GM10847 (cell line): ENCODE results near the gene SALL1.

Source experiments
- POLR2A ChIP-seq: IDR thresholded peaks from 2 replicates; pipeline ENCODE4 v1.6.1; 2011; ENCODE audit not compliant: insufficient read length; ENCODE audit errors: extremely low read depth

SALL1 gene

GRCh38 chr16:51150888-51151320 is at the start of gene SALL1:
SALL1 (minus strand) TSS chr16:51151270; CDS start chr16:51151241, 29 bp downstream.
- no peak for TF ChIP-seq POLR2A

GRCh38 chr16:51200793-51201192 is 49.7 kb upstream of the SALL1 start:
- no peak for TF ChIP-seq POLR2A

DNA sequence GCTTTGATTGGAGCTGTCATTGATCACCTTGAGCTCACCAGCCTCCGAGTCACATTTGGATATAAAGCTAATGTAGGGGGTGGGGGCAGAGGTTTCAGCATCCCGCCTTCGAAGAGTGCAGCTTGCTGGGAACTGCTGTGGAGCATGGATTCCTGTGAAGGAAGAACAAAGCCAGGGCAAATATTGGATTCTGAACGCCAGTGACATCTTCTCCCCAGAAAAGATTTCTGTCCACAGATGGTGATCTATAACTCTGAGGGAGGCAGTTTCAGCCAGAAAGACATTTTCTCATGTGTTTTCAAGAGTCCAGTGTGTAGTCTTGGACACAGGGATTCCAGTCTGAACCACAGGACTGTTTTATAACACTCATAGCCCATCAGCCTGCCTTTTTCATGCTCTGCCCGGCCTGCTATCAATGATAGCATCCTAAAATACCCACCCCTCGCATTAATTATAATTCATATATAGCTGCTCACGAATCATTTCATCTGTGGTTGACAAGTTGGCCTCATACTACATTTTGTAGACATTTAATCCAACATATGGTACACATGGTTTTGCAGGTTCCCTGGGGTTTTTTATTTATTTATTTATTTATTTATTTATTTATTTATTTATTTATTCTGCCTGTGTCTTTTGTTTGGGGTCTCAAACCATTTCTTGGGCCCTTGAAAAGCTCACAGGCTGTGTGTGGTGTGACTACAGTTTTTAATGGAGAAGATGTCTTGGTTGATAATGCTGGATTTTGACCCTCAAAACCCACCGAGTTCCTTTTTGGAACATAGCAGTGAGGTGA is 47.1 kb upstream of the SALL1 start:
- no peak for TF ChIP-seq POLR2A

DNA sequence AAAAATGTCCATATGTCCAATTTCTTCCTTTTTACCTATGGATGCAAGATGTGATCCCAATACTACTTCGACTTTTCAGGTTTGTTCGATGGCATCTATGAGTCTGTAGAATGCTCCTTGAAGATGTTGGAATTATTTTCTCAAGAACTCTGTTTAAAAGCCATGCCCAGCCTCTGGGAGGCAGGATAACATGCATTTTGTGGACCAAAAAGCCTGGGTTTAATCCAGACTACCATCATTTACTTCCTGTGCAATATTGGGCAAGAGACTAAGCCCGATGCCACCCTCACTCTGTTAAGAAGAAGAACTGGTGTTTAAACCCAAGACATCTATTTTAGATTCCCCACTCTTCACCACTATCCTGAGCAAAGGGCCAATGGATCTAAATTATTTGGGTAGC is 42.8 kb upstream of the SALL1 start:
- TF ChIP-seq POLR2A: no peak

DNA sequence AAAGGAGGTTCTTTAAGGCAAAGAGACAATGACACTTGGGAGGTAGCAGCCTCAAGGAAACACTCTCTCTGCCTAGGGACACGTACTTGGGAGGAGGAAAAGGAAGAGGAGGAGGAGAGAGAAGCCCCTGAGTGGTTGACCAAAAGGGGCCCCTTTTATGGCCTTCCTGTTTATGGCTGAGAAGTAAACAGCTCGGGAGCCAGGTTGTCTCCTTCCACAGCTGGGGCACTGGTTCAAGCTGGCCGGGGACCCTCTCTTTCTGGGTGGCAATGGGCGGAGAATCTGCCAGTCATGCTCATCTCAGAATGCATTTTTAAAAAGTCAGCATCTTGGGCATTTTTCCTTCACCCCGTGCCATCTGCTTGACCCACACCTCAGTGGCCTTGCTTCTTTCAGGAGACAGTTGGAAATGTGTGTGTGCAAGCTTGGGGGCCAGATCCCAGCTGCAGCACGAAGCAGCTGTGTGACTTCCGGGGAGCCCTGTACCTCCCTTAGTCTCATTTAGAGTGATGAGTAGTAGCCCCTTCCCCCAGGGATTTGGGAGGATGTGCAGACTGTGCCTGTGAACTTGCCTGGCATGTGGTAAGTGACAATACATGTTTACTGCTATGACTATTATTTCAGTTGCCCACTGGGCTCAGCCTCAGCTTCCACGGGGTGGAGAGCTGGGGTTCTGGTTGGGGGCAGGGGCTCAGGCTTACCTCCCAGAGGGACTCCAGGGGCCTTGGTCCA is 33.8 kb upstream of the SALL1 start:
- TF ChIP-seq POLR2A: no peak

GRCh38 chr16:51181503-51181811 is 30.4 kb upstream of the SALL1 start:
- no peak for TF ChIP-seq POLR2A

DNA sequence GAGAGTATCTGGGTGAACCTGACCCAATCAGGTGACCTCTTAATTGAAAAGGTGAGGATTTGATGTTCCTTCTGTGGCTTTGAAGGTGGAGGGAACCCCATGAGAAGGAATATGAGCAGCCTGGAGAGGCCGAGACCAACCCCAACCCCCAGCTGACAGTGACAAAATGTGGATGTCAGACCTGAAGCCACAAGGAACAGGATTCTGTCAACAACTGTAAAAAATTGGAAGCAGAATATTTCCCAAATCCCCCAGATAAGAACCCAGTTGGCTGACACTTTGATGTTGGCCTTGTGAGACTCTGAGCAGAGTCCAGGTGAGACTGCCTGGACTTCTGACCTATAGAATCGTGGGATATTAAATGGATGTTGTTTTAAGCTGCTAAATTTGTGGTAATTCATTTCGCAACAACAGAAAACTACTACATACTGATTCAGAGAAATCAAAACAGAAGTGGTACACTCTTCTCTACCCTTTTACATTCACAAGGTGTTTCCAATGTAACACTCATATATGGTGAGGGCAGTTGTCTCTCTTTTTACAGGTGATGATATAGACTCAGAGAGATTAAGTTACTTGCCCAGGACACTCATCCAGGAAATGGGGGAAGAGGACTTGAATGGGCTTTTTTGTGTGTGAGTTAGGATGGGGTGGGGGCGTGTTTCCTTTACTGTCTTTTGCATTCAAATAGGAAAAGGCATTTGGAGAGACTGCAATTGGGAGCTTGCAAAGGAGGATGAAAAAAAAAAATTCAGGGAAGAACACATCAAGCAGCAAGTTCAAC is 29.8 kb upstream of the SALL1 start:
- TF ChIP-seq POLR2A: no peak

- no peak for TF ChIP-seq POLR2A
These were observed 24.0 kb upstream of the SALL1 start for GRCh38 chr16:51175081-51175480.

- no peak for TF ChIP-seq POLR2A
These were observed 21.3 kb upstream of the SALL1 start for GRCh38 chr16:51172368-51172767.

DNA sequence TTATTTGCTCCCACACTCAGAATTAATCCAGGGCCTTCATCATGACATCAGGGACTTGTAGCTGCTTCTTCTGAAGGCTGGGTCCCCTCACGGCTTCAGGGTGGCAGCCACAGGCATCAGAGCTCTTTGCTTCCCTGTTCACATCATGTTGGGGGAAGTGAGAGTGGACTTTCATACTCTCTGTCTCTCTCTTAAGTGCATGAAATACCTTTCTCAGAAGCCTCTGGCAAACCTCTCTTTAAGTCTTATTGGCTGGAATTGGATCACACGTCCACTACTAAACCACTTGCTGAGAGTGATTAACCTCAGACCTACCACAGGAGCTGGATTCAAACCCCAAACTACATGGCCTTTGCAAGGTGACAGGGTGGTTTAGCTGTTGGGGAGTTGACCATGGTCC is 17.7 kb upstream of the SALL1 start:
- no peak for TF ChIP-seq POLR2A

- TF ChIP-seq POLR2A: no peak
These were observed 16.3 kb upstream of the SALL1 start for GRCh38 chr16:51167170-51167895.

DNA sequence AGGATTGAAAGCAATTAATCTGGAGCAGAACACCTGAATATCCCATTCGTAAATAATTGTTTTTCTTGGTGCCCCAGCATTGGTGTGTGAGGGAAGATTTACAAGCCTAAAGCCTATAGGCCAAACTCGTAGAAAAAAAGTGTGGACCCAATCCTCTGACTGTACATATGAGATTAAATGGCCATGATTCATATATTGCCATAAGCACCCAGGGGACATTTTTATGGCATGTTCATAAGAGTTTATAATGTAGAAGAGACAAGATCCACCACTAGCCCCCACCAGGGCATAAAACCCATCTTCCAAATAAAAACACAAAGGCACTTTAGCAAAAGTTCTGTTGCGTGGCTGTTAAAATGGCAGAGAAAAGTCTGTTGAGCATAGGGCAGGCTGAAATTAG is 15.5 kb upstream of the SALL1 start:
- no peak for TF ChIP-seq POLR2A

DNA sequence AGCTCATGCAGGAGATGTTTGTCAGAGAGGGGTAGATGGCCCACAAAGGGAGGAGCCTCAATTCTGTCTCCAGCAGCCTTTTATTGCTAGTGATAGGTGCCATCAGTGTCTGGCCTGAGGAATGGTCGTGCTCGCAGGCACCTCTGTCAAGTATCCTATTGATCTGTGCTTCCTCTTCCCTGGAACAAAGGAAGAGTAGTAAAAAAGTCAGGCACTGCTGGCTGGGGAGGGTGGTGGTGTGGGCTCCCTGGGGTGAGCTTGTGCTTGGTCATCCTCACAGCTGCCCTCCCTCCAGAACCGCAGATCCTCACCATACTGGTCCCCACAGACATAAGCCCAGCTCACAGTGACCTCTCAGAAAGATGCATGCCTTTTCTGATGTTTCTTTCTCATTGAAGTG is 15.0 kb upstream of the SALL1 start:
- no peak for TF ChIP-seq POLR2A

DNA sequence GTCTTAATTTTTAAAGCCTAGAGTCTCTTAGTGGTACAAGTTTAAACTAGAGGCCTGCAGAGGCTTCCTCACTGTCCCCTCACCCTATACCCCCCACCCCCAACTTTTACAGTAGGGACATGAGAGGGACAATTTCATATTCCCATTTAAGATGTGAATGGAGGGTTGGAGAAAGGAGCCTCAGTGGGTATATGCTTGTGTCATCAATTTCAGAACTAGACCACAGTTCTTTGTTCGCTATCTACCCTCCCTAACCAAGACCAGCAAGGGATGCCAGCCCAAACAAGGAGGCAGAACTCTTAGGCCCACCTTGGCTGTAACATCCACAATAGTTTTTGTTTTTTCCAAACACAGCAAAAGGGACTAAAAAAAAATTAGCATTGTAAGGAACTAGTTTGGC is 14.0 kb upstream of the SALL1 start:
- TF ChIP-seq POLR2A: no peak

DNA sequence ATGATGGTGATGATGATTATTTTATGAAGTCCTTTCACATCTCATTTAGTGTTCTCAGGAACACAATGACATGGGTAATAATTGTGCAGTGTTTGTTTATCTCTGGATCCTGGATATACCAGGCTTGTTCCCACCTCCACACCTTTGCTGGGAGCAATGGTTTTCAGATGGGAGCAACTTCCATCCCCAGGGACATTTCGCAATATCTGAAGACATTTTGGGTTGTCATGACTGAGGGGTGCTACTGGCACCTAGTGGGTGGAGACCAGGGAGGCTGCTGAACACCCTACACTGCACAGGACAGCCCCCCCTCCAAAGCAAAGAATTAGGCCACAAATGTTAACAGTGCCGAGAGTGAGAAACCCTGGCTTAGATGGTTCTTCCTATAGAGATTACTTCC is 13.5 kb upstream of the SALL1 start:
- TF ChIP-seq POLR2A: no peak
